ENCODE results near the gene RPS14.

Gene RPS14

DNA sequence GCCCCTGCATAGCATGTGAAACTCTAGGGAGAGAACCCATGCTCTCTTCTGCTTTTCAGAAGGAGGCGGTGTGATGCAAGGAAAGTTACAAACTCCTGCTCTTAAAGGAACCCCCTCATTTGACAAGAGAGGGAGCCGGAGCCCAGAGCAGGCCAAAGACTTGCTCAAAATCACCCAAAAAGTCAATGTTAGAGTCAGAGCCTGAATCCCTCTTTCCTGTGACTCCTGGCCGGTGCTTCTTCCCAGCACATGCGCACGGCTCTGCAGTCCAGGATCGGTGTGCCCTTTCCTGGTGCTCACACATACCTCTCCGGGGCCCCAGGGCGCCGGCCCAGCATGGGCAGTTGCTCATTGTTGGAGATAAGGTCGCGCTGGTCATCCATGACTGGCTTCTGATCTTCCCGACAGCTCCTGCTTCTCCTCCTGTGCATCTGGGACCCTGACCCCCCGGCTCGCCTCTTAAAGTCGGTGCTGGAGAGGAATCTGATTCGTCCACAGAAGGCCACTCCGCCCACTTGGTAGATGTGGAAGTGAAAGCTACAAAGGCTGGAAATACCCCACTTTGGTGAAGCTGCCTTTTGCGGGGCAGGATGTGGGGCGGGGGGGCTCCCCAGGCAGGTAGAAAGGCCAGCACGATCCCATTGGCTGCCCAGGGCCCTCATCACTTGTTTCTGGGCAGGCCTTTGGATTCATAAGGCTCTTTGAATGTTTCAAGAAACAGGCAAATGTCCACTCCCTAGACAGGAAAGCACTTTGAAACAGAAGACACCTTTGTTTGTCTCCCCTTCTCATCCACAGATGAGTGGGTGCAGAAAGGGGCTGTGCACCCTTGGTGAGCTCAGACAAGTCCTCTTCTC lies 37.0 kb downstream of the RPS14 start, which contains the start of gene CD74:
TSS of gene CD74 (minus strand) at position 592 of the 857 bp plus-strand sequence. CDS start at position 431, 161 bp downstream.
- DNase-seq: peak; percentile 97

DNA sequence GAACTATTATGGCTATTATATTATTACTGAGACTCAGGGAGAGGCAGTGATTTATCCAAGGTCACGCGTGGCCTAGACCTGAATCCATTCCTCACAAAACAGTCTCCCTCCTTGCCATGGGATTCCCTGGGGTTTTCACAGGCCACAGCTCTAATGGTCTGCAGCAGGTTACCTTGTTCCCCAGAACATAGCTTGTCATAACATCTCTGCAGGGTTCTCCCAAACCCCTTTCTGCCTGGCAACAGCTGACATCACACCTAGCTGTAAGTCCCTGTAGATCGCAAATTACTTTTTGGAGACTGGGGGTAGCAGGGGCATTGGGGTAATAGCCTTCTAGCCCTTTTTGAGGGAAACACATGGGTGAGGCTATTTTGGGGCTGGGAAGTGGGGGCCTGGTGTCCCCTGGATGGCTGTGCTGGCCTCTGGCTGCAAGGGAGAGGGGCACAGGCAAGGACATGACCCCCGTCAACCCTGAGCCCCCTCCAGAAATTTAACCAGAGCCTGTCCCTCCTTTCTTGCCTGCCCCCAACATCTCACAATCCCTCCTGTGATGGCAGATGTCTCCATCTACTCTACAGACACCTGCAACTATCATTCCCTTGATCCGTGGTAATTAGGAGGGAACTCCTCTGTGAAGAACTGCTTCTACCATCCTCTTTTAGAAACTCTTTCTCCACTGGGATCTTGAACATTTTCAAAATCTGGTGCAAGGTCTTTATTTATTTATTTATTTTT lies 38.1 kb downstream of the RPS14 start:
- peak; percentile 78 for DNase-seq

DNA sequence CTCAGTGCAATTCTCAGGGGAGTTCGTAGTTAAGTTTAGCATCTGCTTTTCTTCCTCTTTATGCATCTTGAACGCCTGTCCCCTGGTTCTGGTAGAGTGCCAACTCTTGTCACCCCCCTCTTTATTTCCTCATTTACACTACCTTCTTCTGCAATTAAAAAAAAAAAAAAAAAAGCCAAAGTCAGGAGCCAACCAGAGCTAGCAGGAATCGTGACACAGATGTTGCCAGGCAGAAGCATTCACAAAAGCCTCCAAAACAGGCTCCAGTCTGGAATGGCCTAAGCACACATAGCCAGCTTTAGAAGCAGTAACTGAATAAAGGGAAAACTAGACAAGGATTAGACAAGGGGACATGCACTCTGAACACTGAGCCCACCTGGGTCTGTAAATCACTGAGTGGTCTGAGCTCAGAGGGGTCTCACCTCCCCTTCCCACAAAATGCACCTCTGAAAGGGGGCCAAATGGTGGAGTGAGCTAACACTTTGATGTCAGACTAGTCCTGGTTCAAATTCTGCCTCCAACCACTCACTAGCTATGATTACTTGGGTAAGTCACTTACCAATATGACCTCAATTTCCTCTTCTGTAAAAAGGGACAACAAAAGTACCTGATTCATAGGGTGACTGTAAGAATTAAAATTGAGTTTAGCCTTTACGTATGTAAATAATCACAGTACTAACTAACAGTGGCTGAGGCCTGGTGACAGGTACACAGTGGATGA lies 38.9 kb downstream of the RPS14 start:
- DNase-seq: peak; percentile 74

DNA sequence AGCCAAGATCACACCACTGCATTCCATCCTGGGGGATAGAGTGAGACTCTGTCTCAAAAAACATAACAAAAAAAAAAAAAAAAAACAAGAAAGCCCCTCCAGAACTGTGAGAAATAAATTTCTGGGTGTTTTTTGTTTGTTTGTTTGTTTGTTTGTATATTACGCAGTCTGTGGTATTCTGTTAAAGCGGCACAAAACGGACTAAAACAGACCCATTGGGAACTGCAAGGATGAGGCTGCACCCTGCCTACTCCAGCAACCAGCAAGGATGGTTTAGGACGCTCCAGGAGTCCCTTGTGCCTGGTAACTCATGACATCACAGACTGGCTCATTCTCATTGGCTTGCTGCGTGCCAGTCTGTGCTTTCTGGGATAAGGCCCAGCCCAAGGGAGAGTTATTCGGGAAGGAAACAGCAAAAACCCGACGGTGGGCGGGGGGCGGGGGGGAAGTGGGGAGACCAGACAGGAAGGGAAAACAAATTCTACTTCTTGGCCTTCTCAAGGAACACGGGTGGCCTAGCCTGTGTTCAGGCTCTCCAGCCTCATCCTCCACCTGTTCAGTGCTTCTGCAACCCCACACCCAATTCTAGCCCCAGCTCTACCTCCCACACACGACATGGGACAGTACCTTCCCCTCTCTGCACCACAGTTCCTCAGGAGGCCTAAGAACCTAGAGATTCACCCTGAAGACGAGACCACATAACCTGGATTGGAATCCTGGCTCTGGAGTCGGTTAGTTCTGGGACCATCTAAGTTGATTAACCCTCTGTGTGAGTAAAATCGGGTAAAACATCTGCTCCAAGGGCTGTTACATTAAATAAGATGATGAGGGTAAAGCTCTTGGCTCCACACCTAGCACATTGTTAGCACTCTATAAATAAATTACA lies 39.7 kb downstream of the RPS14 start:
- DNase-seq: peak; percentile 71

DNA sequence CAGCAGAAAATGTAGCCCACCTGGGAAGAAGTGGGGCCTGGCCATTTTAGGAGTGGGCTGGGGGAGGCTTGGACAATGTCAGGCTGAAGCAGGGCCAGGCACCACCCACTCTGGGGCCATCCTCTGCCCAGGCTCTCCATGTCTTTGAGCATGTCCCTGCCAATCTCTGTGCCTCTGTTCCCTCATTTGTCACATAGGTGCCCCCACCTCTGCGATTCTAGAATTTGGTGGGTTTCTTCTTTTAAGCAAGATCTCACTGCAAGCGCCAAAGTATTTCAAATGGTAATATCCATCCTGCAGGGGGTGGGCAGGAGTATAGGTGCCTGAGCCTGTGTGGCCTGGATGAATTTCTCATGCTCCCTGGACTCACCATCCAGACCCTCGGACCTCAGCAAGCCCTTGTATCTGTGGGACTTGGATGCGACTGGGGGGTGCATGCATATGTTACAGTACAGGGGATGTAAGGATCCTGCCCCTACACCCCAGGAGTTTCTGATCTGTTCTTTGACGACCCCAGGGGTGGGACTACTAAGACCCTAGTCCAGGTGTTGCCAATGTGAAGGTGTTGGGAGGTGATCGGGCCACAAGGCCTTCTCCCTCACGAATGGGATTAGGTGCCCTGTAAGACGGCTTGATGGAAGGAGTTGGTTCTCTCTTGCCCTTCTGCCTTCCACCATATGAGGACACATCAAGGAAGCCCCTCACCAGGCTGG lies 41.2 kb downstream of the RPS14 start:
- DNase-seq: peak; percentile 14

DNA sequence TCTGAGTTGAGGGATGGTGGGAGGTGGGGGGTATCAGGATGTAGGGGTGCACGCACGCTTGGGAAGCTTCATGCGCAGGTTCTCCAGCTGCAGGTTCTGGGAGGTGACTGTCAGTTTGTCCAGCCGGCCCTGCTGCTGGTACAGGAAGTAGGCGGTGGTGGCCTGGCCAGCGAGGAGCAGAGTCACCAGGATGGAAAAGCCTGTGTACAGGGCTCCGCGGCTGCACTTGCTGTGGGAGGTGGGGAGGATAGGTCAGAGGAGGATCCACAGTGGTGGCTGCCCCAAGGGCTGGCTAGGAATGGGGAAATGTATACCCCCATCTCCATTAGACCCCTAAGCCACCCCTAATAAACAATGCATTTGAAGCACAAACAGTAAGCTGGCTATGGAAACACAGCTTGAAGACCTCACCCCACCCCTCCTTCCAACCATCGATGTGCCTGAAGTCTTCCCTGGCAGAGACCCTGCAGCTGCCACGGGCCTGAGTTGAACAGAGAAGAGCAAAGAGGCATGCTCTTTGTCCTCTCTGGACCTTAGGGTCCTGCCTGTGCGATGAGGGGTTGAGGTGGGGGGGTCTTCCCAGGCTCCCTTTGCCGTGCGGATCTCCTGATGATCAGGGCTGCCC lies 42.3 kb downstream of the RPS14 start:
- peak; percentile 12 for DNase-seq

DNA sequence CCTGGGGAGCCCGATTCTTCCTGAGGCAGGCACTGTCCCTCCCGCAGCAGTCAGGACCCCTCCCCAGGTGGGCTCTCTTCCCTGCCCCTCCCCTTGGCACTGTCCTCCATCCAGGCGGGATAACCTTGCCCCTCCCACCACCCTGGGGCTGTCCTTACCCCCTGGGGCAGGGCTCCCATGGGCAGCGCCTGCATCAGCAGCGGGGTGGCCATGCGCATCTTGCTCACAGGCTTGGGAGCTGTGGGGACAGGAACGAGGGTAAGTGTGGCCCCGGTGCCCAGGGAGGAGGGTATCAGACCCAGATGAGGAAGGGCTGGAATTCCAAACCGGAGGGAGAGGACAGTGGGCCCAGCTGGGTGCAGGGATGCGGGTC lies 42.8 kb downstream of the RPS14 start:
- no peak for DNase-seq

DNA sequence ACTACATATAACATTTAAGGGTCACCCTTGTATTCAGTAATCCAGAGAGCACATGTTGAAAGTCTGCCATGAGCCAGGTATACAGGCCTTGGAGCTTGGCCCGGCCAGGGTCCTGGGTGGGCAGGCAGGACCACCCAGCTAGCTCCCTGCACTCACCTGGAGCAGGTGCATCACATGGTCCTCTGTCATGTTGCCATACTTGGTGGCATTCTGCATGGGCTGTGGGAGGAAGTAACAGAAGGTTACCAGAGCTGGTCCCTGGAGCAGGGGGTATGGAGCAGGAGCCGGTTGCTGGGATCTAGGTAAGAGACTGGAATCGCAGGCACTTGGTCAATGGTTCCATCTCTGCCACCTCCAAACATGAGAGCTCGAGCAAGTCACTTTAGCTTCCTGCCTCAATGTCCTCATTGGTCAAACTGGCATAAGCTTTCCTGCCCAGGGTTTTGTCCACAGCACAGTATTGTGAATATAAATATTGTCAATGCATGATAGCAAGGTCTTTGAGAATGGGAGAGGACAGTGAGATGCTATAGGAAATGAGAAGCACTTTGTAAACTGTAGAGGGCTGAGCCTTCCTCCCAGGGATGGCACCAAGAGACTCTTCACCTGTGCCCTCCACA lies 43.3 kb downstream of the RPS14 start:
- no peak for DNase-seq

DNA sequence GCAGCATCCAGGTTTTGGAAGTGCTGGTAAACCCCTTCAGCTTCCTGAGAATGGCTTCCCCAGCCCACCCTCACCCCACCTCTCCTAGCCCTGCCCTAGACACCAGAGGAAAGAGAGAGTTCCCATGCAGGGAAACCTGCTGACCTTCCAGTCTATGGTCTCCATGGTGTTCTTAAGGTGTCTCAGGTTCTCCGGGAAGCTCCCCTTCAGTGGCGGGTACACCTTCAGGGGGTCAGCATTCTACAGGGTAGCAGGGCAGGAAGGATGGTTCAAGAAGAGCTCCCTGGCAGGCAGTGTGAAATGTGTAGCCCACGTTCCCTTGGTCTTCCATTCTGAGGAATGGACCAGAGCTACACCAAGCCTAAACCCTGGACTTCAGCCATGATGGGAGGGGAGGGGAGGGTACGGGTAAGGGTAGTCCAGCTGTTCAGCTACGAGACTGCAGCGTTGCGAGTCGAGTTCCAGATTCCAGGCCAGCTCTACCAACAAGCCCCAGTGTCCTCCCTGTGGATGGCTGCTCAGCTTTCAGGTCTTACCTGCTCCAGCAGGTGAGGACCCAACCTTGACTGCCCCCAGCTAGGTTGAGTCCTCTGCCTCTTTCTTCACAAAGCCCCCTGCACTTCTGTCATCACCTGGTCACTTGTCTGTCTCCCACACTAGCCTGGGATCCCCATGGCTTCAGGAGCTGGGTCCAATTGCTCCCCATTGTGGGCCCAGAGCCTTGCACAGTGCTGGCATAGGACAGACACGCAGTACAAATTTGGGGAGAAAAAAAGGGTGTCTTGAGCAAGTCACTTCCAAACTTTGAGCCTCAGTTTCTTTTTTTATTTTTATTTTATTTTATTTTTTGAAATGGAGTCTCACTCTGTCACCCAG lies 44.4 kb downstream of the RPS14 start:
- no peak for DNase-seq

DNA sequence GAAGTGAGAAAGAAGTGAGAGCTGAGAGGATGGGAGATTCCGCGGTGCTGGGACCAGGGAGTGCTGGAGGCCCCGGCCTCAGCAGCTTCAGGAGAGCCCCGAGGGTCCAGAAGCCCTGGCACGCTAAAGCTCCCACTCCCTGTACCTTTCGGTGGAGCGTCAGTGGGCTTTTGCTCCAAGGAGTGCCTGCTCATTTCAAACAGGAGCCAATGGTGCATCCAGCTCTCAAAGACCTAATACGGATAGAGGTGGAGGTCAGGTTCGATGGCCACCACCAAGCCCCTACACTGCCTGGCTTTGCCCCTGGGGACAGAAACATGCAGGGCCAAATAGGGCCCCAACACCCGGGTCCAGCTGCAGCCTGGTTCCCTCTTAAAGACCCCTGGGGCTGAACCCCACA lies 45.0 kb downstream of the RPS14 start:
- DNase-seq: no peak

DNA sequence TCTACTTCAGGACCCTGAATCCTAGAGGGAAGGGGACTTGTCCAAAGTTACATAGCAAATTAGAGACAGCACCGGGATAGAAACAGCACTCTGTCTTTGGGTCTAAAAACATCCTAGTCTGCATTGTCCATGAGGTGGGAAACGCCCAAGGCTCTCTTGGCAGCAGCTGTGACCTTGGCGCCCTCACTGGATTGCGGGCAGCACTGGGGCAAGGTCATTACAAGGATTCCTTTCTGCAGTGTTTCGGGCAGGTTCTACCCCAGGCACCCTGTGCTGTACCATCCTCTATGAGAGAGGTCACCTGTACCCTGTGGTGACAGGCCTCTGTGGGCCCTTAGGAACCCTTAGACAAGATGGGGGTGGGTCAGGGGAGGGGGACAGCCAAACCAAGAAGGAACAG lies 45.4 kb downstream of the RPS14 start:
- DNase-seq: no peak

DNA sequence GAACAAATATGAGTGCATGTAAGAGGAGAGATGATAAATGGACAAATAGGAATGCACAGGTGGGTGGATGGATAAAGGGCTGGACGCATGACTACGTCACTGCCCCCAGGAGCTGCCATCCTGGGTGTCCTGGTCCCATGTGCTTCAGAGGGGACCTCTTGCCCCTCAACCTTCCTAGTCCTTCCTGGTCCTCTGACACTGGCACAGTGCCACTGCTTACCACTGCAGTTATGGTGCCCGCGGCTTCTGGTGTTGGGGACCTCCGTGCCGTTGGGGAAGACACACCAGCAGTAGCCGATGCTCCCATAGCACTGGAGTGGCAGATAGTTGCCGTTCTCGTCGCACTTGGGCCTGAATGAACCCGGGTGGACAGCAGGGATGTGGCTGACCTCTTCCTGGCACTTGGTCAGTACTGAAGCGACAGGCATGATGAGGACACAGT lies 46.6 kb downstream of the RPS14 start:
- no peak for DNase-seq

DNA sequence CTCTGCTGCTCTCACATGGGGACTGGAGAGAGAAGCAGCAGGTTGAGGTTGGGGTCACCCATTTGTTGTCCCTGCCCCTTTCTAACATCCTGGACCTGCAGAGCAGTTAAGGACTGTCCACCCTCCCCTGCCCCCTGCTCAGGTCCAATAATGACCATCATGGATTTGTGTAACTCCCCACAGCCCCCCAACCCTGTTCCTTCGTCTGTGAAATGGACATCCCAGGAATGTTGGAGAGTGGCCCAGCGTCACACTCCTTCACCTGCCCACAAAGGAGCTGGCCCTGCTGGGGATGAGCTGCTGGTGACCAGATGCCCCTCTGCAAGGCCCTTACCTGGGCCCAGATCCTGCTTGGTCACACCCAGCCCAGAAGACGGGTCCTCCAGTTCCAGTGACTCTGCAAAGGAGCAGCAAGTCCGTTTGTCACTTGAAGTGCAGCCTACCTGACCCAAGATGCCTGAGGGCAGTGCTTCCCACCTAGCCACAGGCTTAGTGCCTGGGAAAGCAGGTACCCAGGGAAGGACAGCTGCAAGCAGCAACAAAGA lies 47.2 kb downstream of the RPS14 start:
- DNase-seq: no peak

DNA sequence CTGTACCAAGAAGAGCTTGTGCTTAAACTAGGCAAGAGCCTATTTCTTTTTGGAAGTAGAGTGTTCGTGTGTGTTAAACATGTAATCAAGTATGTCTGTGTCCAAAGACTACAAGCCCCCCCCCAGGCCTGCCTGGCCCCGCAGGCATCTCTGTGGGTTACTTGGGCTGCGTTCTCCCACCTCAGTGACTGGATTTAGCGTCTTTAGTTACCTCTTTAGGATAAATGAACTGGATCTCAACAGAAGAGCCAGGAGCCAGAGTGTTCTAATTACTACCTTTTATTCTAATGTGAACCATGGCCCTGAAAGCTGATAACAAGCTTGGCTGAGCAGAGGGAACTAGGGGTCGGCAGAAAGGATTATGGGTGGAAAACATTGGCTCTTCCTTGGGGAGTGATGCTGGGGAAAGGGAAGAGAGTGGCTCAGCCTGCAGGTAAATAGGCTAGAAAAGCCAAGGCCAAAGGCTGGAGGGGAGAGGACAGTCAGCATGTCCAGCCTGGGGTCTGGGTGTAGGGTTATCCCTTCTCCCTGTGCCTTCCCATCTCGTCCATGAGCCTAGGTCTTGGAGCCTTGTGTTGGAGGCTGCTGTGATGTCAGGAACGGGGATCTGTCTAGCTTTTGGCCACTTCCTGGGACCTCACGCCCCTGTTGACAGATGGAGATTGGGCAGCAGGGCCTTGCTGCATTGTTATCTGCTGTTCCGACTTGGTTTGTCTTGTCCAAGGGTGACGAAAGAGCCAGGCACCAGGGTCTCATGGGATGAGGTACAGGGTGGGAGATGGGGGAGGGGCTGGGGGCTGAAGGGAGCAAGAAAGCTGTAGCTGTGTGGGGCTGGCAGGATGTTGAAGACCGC lies 47.9 kb downstream of the RPS14 start:
- DNase-seq: peak; percentile 15

DNA sequence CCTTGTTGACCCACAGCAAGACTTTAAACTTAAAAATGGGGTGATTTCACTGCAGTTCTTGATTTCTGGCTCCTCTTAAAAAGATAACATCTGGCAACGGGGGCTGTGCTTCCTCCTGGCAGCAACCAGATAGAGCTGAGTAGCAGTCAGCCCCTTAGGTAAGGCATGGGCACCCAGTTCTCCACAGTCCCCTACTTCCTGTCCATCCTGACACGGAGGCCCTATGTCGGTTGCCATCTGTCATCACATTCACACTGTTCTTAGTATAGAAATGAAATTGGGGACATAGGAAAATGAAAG lies 48.5 kb downstream of the RPS14 start:
- DNase-seq: no peak

DNA sequence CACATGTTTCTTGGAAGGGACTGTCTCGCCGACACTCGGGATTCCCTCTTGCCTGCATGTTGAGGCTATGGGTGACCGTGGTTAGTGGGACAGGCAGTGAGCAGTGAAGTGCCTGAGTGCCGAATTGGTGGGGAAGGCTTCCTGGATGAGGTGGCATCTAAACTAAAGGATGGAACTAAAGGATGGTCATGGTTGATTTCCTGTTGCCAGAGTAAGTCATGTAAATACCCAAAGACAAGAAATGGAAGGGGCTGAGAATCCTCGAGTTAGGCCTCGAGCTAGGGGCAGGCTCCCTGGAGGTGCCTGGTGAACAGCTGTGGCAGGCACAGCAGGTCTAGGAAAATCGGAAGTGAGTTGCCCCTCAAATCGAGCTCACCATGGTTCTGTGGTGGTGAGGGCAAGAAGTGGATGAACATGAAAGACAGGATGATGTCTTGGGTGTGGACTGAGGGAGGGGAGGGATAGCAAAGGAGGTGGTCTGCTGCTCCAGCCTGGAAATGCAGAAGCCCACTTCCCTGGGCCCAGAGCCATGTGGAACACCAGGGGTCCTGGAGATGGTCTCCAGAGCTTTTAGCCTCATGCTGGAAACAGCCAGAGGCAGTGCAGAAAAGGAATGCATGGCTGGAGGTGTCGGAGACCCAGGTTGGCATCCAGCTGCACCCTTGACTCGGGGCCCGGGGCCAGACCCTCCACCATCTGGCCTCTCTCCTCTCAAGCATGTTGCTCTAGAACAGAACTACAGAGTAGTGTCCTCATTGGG lies 49.0 kb downstream of the RPS14 start:
- DNase-seq: no peak

DNA sequence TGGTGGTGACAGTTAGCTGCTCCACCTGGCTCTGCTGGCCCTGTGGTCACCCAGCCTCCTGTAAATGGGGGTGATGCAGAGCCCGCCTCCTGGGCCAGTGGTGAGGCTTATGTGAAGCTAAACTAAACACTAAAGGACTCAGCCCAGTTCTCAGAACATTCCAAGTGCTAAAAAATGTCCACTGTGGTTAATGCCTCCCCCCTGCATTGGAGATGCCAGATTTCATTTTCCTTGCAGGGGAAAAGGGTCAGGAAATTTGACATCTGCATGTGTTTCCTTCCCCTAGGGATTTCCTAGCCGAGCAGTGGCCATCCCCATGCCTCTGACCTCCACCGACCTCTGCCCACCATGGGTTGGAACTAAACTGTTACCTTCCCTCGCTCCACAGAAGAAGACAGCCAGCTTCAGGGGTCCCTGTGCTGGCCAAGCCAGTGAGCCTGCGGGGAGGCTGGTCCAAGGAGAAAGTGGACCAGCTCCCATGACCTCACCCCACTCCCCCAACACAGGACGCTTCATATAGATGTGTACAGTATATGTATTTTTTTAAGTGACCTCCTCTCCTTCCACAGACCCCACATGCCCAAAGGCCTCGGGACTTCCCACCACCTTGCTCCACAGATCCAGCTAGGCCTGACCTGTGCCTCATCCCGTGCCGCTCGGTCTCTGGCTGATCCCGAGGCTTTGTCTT lies 49.9 kb downstream of the RPS14 start:
- DNase-seq: peak; percentile 50

Measured in CD4-positive, alpha-beta T cell treated with Interleukin-10 for 1 hour (primary cell).